M059J (cell line): ENCODE measurements around the gene CLCN2. TPM values are rescaled to one million over a fixed set of nuclear protein-coding genes. Genes with fewer than 3 reads are reported as not detected.

ENCODE experiments used
- DNase-seq: peaks from one replicate; pipeline ENCODE4 v3.0.0-alpha.2; 2012; ENCODE audit warnings: low read depth
- total RNA-seq: library from RNA; depleted of rRNA; stranded (reverse); fragments of >200 nt; shearing (Covaris generic); gene quantifications from 2 replicates; pipeline ENCODE4 v1.2.3, GENCODE V29; 2014

CLCN2 gene
- total RNA-seq, 1 experiment from 2014 or later, result 4.9 TPM

GRCh38 chr3:184360070-184360928 lies 1.1 kb downstream of the CLCN2 start:
- DNase-seq, result no peak

GRCh38 chr3:184359610-184360009 lies 1.8 kb downstream of the CLCN2 start:
- no peak for DNase-seq

GRCh38 chr3:184358921-184359350 lies 2.5 kb downstream of the CLCN2 start:
- no peak for DNase-seq

- DNase-seq, result no peak
Measured at GRCh38 chr3:184358124-184358767, 3.2 kb downstream of the CLCN2 start.

- no peak for DNase-seq
Measured at GRCh38 chr3:184357248-184358123, 3.9 kb downstream of the CLCN2 start.

- no peak for DNase-seq
Measured at GRCh38 chr3:184355261-184356040, 6.0 kb downstream of the CLCN2 start.

GRCh38 chr3:184354754-184355153 lies 6.7 kb downstream of the CLCN2 start:
- DNase-seq, result no peak

GRCh38 chr3:184354121-184354728 lies 7.2 kb downstream of the CLCN2 start:
- DNase-seq, result no peak

GRCh38 chr3:184353546-184353941 lies 7.9 kb downstream of the CLCN2 start:
- DNase-seq, result no peak

GRCh38 chr3:184352897-184353545 lies 8.4 kb downstream of the CLCN2 start:
- DNase-seq, result no peak

GRCh38 chr3:184352149-184352785 lies 9.1 kb downstream of the CLCN2 start:
- DNase-seq, result no peak

- no peak for DNase-seq
Measured at GRCh38 chr3:184351511-184352148, 9.8 kb downstream of the CLCN2 start.

- no peak for DNase-seq
Measured at GRCh38 chr3:184350618-184351017, 10.8 kb downstream of the CLCN2 start.

- no peak for DNase-seq
Measured at GRCh38 chr3:184349563-184350470, 11.6 kb downstream of the CLCN2 start.

GRCh38 chr3:184348057-184348382 lies 13.4 kb downstream of the CLCN2 start:
- DNase-seq, result no peak

GRCh38 chr3:184347321-184348056 lies 13.9 kb downstream of the CLCN2 start:
- no peak for DNase-seq

- no peak for DNase-seq
Measured at GRCh38 chr3:184346480-184347190, 14.8 kb downstream of the CLCN2 start.
